Left lobe of liver (tissue), 2 donors: Measurements from ENCODE around the gene COMMD7. TPM values are rescaled to one million over a fixed set of nuclear protein-coding genes. Genes with fewer than 3 reads are reported as not detected.
"Not testable (repeated sequence)": the region's sequence is repeated elsewhere in the genome, so short reads cannot be mapped to it uniquely, and the experiment has no call there.

Experiments used
- ATAC-seq: fragments of 200-7000 bp; cut with Tn5 transposase; one replicate; pipeline ENCODE4 v1.9.1; 2020; ENCODE audit warnings: mild to moderate bottlenecking, moderate library complexity
- DNase-seq: peaks from one replicate; pipeline ENCODE4 v3.0.0-alpha.2; 2020; ENCODE audit warnings: low spot score
- total RNA-seq: library from RNA; stranded (reverse); gene quantifications from one replicate; pipeline ENCODE4 v1.2.1, GENCODE V29; 2021
- donor health status: DM: no; HTN: no; CAD: no; lungs with moderate emphysema.
- donor health status: DM: no; HTN: yes; CAD: no.

COMMD7 gene
- total RNA-seq, 1 donor from 2014 or later, result 16.9 TPM

DNA sequence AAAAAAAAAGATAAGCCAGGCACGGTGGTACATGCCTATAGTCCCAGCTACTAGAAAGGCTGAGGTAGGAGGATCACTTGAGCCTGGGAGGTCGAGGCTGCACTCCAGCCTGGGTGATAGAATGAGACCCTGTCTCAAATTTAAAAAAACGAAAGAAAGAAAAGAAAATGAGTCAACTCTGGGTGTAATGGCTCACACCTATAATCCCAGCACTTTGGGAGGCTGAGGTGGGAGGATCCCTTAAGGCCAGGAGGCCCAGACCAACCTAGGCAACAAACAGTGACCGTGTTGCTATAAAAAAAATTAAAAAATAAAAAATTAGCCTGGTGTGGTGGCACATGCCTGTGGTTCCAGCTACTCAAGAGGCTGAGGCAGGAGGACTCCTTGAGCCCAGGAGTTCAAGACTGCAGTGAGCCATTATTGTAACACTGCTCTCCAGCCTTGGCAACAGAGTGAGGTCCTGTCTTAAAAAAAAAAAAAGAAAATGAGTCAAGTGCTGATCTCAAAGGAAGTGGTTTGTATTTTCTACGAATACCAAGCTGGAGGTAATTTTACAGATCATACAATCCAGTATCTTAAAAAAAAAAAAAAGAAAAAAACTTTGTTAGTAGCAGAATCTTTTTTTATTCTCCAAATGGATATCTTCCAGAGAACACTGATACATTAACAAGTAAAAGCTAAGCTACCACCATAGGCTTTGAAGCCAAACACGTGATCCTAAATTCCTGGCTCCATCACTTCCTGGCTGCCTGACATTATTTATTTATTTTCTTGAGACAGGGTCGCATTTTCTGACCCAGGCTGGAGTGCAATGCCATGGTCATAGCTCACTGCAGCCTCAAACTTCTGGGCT is 5.7 kb downstream of the COMMD7 start:
- ATAC-seq, result no peak
- DNase-seq, result no peak

DNA sequence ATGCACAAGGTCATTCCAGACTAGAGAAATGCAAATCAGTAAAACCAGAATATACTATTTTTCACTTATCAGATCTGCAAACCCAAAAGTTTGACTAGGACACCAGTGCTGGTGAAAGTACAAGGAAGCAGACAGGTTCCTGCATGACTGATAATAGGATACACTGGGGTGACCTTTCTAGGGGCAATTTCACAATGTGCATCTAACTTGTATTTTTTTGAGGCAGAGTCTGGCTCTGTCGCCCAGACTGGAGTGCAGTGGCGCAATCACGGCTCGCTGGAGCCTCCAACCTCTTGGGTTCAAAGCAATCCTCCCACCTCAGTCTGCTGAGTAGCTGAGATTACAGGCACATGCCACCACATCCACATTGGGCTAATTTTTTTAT is 11.4 kb downstream of the COMMD7 start:
- DNase-seq, result peak; percentile 85
- ATAC-seq, result peak; percentile 98

DNA sequence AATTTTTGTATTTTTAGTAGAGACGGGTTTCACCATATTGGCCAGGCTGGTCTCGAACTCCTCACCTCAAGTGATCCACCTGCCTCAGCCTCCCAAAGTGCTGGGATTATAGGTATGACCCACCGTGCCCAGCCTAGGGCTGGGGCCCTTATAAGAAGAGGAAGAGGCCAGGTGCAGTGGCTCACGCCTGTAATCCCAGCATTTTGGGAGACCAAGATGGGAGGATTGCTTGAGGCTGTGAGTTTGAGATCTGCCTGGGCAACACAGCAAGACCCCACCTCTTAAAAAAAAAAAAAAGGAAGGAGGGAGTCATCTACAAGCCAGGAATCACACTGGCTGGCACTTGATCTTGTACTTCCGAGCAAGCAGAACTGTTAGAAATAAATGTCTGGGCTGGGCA is 13.9 kb downstream of the COMMD7 start:
- ATAC-seq, DNase-seq: not testable (repeated sequence)

DNA sequence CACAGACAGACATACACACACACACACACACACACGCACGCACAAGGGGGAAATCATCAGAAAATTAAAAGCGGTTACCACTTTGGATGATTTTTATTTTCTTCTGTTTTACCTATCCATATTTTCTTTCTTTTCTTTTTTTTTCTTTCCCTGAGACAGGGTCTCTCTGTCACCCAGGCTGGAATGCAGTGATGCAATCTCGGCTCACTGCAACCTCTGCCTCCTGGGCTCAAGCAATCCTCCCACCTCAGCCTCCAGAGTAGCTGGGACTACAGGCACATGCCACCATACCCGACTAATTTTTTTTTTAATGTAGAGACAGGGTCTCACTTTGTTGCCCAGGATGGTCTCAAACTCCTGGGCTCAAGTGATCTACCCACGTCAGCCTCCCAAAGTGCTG is 14.8 kb downstream of the COMMD7 start:
- ATAC-seq, DNase-seq: not testable (repeated sequence)

DNA sequence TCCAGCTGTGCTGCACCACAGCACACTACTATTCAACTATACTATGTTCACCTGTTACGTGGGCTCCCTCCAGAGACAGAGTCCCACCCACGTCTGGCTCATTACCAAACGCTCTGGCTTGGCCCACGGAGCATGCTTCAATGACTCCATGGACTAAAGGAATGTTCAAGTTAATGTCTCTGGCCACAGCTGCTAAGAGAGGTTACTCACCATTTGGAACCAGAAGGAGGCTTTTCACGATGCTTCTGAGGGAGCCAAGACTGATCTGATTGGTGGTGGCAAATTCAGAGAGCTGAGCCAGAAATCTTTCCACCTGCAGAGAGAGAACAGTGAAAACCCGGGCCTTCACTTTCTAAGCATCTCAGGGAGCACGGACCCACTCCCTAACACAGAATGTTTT is 15.6 kb downstream of the COMMD7 start:
- DNase-seq (no peak), ATAC-seq (no peak)

DNA sequence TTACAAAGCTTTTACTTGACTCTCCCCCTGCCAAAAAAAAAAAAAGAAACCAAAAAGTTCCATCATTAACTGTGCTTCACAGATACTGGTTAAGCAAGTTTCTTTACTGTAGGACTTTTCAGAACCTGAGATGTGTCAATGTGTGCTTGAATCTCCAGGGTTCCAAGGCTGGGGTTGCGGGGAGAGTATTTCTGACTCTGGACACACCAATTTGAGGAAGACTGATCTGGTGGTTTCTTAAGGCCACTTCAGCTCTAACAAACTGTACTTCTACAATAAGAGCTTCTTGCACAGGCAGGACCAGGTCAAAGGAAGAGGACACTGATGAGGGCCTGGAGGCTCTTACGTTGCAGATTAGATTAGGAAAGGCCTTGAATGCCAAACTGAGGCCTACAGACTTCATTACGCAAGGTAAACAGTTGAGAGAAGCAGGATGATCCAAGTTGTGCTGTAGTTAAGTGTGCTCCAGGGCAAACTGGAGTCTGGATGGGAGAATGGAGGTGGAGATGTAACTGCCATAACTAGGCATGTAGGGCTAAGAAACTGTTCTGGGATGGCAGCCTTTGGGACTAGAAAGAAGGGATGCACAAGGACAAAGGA is 24.4 kb downstream of the COMMD7 start:
- DNase-seq, result no peak
- ATAC-seq, result no peak

DNA sequence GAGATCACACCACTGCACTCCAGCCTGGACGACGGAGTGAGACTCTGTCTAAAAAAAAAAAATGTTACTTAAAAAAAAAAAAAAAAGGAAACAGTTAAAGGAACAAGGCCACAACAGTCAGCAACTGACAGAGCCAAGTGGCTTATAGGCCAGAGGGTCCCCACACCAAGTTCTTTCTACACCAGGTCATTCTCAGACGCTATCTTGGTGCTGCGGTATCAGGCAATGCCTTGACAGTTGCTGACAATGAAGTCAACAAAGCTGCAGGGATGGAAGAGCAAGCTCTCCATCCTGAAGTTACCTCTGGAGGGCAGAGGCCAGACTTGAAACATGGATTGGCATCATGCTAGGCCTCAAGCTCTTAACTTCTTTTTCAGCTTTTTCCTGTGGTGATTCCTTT is 31.9 kb downstream of the COMMD7 start:
- ATAC-seq (no peak), DNase-seq (no peak)

DNA sequence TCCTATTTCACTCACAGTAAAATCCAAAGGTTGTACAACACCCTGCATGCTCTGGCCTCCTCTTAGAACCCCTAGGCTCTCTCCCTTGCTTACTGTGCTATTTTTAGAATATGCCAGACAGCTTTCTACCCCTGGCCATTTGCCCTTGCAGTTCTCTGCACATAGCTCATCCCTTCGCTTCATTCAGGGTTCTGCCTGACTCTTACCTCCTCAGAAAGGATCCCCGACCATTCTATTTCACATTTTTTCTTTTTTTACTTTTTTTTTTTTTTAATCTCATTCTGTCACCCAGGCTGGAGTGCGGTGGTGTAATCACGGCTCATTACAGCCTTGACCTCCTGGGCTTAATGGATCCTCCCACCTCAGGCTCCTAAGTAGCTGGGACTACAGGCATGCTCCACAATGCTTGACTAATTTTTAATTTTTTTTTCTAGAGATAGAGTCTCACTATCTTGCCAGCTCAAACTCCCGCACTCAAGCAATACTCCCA is 33.6 kb downstream of the COMMD7 start:
- ATAC-seq (peak; percentile 78), DNase-seq (no peak)

DNA sequence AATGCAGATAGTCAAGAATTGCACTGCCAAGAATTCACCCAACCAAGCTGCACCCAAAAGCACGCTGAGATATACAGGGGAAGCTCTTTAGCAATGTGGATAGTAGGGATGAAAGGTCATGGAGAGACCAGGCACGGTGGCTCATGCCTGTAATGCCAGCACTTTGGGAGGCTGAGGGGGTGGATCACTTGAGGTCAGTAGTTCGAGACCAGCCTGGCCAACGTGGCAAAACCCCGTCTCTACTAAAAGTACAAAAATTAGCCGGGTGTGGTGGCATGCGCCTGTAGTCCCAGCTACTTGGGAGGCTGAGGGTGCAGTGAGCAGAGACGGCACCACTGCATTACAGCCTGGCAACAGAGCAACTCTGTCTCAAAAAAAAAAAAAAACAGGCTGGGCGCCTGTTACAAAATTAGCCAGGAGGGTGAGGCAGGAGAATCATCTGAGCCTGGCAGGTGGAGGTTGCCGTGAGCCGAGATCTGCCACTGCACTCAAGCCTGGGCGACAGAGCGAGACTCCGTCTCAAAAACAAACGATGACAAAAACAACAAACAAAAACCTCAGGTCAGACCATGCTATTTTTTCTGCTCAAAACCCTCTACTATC is 34.1 kb downstream of the COMMD7 start:
- ATAC-seq, result peak; percentile 66
- not testable (repeated sequence) for DNase-seq

DNA sequence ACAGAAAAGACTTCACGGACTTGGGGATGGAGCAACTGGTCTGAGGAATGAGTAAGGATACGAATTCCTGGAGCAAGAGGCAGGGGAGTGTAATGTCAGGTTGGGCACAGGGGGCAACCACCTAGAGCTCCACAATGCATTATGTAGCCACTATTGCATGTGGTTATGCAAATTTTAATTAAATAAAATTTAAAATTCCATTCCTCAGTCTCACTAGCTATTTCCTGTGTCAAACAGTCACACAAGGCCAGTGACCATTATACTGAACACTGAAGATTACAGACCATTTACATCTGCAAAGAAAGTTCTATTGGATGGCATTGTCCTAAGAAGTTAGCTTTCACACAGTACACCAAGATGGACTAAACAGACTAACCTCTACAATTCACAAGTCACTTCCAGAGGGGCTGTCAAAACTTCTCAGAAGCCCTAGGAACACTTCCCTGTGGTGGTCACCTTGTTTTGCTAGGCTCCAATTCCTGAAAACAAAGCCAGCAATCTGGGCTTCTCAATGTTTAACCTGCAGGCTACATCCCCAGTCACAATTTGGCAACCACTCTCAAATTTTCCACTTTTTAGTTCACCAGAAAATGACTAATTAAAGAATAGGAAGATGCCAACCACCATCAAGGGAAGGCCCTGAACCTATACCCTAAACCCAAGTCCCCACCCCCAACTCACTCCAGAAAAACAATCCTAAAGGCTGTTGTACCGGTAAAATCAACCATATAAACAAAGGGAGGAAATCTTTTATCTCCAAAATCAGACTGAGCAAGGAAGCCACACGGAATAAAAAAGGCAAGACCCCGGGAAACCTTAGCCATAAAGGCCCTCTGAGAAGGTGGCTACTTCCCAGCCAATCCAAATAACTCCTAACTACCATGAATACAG is 35.3 kb downstream of the COMMD7 start:
- DNase-seq (no peak), ATAC-seq (no peak)

DNA sequence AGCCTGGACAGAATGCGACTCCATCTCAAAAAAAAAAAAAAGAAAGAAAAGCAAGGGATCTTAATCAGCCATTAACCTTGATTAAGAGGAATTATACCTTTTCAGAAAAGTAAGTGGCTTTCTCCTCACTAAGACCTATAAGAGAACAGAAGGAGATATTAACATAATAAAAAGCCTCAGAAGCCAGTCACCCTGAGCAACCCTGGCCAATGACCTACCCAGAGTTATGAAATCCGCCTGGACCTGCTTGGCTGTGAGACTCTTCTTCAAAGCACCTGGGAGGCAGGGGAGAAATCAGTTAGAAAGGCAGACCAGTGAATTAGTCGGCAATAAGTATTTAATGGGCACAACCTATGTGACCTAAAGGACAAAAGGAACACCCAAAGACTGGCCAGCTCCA is 36.8 kb downstream of the COMMD7 start:
- ATAC-seq (peak; percentile 82), DNase-seq (peak; percentile 57)

DNA sequence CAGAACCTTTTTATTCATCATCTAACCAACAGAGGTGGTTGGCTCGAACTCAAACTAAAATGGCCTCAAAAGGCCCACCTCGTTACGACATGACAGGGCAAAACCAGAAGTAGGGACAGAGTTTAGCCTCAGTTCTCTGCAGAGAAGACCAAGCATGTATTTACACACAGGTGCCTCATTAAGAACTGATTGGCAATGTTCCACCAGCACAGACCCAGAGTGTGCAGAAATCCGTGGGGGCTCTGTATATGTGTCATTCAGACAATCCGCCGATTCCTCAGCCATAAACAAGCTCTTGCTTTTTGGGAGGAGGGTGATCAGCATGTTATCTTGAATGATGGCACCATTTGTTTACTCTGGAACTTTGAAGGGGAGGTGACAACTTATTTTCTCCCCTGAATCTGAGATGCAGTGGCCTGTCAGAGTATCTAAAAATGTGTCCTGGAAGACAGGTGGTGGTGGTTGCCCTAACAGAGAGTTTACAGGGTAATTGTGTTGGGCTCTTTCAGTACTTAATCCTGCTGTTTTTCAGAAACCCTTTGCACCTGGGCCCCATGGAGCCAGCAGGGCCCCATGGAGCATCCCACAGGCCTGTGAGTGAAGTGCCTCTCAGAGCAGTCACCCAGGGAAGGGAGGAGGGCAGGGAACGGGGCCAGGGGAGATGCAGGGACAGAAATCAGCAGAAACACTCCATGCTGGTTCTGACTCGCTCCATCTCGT is 40.4 kb downstream of the COMMD7 start:
- ATAC-seq (no peak), DNase-seq (no peak)

DNA sequence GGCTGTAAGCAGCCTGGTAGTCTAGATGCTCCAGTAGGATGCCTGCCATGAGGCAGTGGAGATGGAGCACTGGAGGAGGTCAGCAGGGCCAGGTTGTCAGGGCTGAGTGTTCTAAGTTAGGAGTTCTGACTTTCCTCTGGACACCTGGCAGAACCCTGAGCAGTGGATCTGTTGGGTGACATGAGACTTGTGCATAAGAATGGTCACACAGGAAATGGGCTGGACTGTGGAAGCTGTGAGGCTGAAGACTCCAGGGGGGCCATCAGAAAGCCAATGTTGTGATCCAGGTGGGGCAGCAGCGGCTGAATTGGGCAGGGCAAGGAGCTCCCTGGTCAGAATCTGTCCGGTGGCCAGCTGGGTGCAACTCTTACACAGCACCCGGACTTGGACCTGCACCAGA is 45.7 kb downstream of the COMMD7 start:
- DNase-seq, result no peak
- ATAC-seq, result peak; percentile 51

DNA sequence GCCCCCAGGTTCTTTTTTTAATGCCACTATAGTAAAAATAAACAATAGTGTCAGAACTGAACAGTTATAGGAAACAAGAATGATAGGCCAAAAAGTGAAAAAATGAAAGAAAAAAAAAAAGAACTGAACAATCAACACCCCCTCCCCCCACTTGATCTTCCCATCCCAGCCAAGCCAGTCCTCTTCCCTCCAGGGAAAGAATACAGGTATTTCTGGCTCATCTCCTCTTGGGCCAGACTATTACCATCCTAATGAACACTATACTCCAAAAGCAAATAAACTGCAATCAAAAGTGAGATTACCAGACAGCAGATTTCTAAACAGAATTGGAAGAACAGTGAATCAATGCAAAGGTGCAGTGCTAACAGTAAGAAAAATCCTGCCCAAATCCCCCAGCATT is 48.2 kb downstream of the COMMD7 start:
- ATAC-seq (no peak), DNase-seq (no peak)

DNA sequence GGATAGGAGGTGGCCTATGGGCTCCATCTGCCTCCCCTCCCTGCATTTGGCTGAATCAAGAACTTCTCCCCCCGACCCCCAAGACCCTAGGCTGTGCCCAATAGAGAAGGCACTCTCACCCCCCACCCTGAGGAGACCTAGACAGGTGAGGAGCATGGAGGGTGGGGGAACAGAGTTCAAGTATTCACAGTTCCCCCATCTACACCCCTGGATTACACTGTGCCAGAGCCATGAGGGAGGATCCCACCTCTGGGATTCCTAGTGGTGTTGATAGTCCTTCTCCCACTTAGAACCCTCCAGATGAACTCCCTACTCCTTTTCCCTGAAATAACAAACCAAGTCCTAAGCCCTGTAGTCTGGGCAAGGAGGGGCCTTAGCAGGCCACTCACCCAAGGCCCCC is 54.3 kb downstream of the COMMD7 start:
- not testable (repeated sequence) for ATAC-seq, DNase-seq

DNA sequence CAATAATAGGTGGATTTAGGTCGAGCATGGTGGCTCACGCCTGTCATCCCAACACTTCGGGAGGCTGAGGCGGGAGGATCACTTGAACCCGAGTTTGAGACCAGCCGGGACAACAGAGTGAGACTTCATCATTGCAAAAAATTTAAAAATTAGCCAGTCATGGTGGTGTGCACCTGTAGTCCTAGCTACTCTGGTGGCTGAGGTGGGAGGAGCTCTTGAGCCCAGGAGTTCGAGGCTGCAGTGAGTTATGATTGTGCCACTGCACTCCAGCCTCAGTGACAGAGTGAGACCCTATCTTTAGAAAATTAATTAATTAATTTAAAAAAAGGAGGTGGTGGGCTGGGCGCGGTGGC is 56.1 kb downstream of the COMMD7 start:
- no peak for ATAC-seq
- DNase-seq, result no peak

DNA sequence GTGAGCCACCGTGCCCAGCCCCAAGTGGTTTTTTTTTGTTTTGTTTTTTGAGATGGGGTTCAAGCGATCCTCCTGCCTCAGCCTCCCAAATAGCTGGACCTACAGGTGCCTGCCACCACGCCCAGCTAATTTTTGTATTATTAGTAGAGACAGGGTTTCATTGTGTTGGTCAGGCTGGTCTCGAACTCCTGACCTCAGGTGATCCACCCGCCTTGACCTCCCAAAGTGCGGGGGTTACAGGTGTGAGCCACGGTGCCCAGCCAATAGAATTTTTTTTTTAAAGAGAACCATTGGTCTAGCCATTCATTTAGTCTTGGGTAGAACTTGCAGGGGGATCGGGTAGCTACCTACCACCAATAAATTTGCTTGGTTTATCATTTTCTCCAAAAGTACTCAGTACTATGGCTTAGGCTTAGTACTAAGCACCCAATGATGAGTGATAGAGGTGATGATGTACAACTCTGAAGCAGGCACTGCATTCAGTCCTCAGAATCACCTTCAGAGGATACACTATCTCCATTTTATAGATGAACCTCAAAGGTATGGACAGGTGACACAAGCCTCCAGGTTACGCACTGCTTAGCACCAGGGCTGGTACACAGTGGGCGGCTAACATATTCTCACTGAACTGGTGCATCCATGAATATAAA is 56.6 kb downstream of the COMMD7 start:
- DNase-seq, result no peak
- ATAC-seq, result no peak

DNA sequence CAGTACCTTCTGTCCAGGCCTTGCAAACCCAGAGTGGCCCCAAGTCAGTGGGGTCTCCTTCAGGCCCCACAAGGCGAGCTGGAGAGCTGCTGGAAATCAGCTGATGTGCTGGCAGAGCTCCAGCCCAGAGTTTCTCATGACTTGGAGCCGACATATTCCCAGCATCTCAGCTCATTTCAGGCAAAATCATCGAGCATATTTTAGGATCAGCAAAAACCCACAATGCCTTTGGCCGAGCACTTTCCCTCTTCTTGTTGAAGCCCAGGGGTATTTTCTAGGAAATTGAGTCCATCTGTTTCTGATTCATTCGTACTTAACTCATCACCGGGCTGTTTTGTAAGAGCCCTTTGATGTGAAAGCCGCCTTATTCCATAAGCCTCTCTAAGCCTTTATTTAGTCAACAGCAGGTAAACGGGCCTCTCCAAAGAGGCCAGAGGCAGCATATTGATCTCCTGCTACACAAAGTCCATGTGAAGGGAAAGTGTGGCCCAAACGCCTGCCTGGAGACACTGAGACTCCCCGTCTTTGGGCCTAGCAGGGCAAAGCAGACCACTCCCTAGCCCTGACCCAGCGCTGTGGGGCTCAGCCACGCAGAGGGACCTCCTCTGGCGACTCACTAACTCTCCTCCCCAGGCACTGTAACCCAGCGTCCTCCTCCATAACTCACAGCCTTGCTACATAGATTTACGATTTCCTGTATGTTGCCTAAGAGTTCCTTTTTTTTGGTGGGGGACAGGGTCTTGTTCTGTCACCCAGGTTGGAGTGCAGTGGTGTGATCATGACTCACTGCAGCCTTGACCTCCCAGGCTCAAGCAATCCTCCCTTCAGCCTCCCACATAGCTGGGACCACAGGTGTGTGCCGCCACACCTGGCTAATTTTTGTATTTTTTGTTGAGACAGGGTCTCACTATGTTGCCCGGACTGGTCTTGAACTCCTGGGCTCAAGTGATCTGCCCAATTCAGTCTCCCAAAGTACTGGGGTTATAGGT is 57.4 kb downstream of the COMMD7 start:
- peak; percentile 91 for ATAC-seq
- DNase-seq, result no peak
